HG02588 (cell line): ENCODE data around the gene ARL5A.
A peak's percentile ranks its signal among the peaks of the same experiment; 100 is the strongest.

ENCODE experiments used
- ATAC-seq: cut with Tn5 transposase; IDR thresholded peaks from one replicate; pipeline ENCODE4 v1.9.1; 2021; ENCODE audit warnings: mild to moderate bottlenecking, moderate library complexity; ENCODE audit not compliant: unreplicated experiment

ARL5A gene

GRCh38 chr2:151769606-151770005, 58.6 kb downstream of the ARL5A start:
- ATAC-seq = no peak

- ATAC-seq = no peak
Measured at GRCh38 chr2:151767536-151767935, 60.7 kb downstream of the ARL5A start.

- ATAC-seq = peak; percentile 49
Measured at GRCh38 chr2:151766437-151767153, 61.6 kb downstream of the ARL5A start.

GRCh38 chr2:151765760-151766410, 62.3 kb downstream of the ARL5A start:
- ATAC-seq = no peak

GRCh38 chr2:151762694-151763093, 65.5 kb downstream of the ARL5A start:
- no peak for ATAC-seq

GRCh38 chr2:151761687-151762086, 66.5 kb downstream of the ARL5A start:
- no peak for ATAC-seq

GRCh38 chr2:151761193-151761592, 67.0 kb downstream of the ARL5A start:
- ATAC-seq = no peak

GRCh38 chr2:151760139-151760650, 68.0 kb downstream of the ARL5A start:
- ATAC-seq = no peak

- ATAC-seq = no peak
Measured at GRCh38 chr2:151758744-151759143, 69.5 kb downstream of the ARL5A start.

GRCh38 chr2:151757861-151758260, 70.4 kb downstream of the ARL5A start:
- no peak for ATAC-seq

GRCh38 chr2:151756820-151757219, 71.4 kb downstream of the ARL5A start:
- no peak for ATAC-seq

GRCh38 chr2:151754253-151754897, 73.8 kb downstream of the ARL5A start:
- no peak for ATAC-seq

- no peak for ATAC-seq
Measured at GRCh38 chr2:151753540-151753939, 74.7 kb downstream of the ARL5A start.
